Neural cell (in vitro differentiated cells): Measurements from ENCODE around the gene SPATA12. TPM values are rescaled to one million over a fixed set of nuclear protein-coding genes. Genes with fewer than 3 reads are reported as not detected.

Experiments used
- H2AFZ ChIP-seq: fragments of 200-600, 300-800 bp; sonication (generic), shearing (Covaris generic); 2 replicates; pipeline ENCODE4 v1.6.0; 2014; ENCODE audit warnings: low read depth, mild to moderate bottlenecking, antibody characterized with exemption, low read length, moderate library complexity
- H3F3A ChIP-seq: fragments of 200-600 bp; shearing (Covaris generic); 2 replicates; pipeline ENCODE4 v1.6.1; 2016; ENCODE audit warnings: mild to moderate bottlenecking, moderate library complexity, mixed read lengths, antibody characterized with exemption, low read length; ENCODE audit not compliant: insufficient read depth, poor library complexity, severe bottlenecking
- H3K27ac ChIP-seq: fragments of 200-600, 300-800 bp; sonication (generic), shearing (Covaris generic); 2 replicates; pipeline ENCODE4 v1.5.1; 2014; ENCODE audit warnings: mild to moderate bottlenecking, low read length, moderate library complexity
- H3K27me3 ChIP-seq: fragments of 300-800, 200-600 bp; sonication (generic), shearing (Covaris generic); 2 replicates; pipeline ENCODE4 v1.6.0; 2014; ENCODE audit warnings: mild to moderate bottlenecking, low read depth, low read length, moderate library complexity; ENCODE audit not compliant: insufficient read depth
- H3K36me3 ChIP-seq: fragments of 300-800, 200-600 bp; sonication (generic), shearing (Covaris generic); 2 replicates; pipeline ENCODE4 v1.5.1; 2014; ENCODE audit warnings: mild to moderate bottlenecking, antibody characterized with exemption, low read length, moderate library complexity; ENCODE audit not compliant: insufficient read depth
- H3K4me2 ChIP-seq: fragments of 300-800, 200-600 bp; sonication (generic), shearing (Covaris generic); 2 replicates; pipeline ENCODE4 v1.6.0; 2014; ENCODE audit warnings: mild to moderate bottlenecking, low read length
- H3K4me3 ChIP-seq: fragments of 300-800, 200-600 bp; sonication (generic), shearing (Covaris generic); 2 replicates; pipeline ENCODE4 v1.5.1; 2014; ENCODE audit warnings: mild to moderate bottlenecking, low read length, moderate library complexity
- H3K79me2 ChIP-seq: fragments of 200-600 bp; shearing (Covaris generic); replicated peaks from 2 replicates; pipeline ENCODE4 v1.6.0; 2014; ENCODE audit warnings: mild to moderate bottlenecking, low read length, moderate library complexity; ENCODE audit not compliant: insufficient read depth
- H3K9ac ChIP-seq: fragments of 300-800, 200-600 bp; sonication (generic), shearing (Covaris generic); 2 replicates; pipeline ENCODE4 v1.6.1; 2016; ENCODE audit warnings: mild to moderate bottlenecking, low read length, mixed read lengths
- H3K9me2 ChIP-seq: fragments of 200-600 bp; shearing (Covaris generic); 2 replicates; pipeline ENCODE4 v1.6.1; 2016; ENCODE audit warnings: mild to moderate bottlenecking, low read length, mixed read lengths; ENCODE audit not compliant: insufficient read depth
- H3K9me3 ChIP-seq: fragments of 200-600, 300-800 bp; sonication (generic), shearing (Covaris generic); 2 replicates; pipeline ENCODE4 v1.6.1; 2016; ENCODE audit warnings: mild to moderate bottlenecking, mixed run types, low read length, moderate library complexity, mixed read lengths
- H4K20me1 ChIP-seq: fragments of 200-600 bp; shearing (Covaris generic); 2 replicates; pipeline ENCODE4 v1.6.1; 2016; ENCODE audit warnings: mild to moderate bottlenecking, mixed run types; ENCODE audit not compliant: insufficient read depth
- CTCF ChIP-seq: fragments of 450-650 bp; IDR thresholded peaks from 2 replicates; pipeline ENCODE4 v1.5.1; 2014; ENCODE audit warnings: antibody characterized with exemption, mild to moderate bottlenecking, moderate library complexity; ENCODE audit not compliant: poor library complexity, severe bottlenecking
- EP300 ChIP-seq: fragments of 450-650 bp; conservative IDR thresholded peaks from 2 replicates; pipeline ENCODE4 v1.6.1; 2014; ENCODE audit warnings: antibody characterized with exemption, mild to moderate bottlenecking, moderate library complexity; ENCODE audit not compliant: poor library complexity, severe bottlenecking
- EZH2 ChIP-seq: fragments of 200-600, 300-800 bp; shearing (Covaris generic), sonication (generic); IDR thresholded peaks from 2 replicates; pipeline ENCODE4 v1.6.1; 2014; ENCODE audit warnings: antibody characterized with exemption, low read length, borderline replicate concordance, mild to moderate bottlenecking; ENCODE audit not compliant: insufficient read depth, poor library complexity, severe bottlenecking
- MXI1 ChIP-seq: fragments of 450-650 bp; conservative IDR thresholded peaks from 2 replicates; pipeline ENCODE4 v1.6.1; 2014; ENCODE audit warnings: antibody characterized with exemption, mild to moderate bottlenecking; ENCODE audit not compliant: poor library complexity, severe bottlenecking
- POLR2AphosphoS5 ChIP-seq: IDR thresholded peaks from 2 replicates; pipeline ENCODE4 v1.6.1; 2012
- RAD21 ChIP-seq: fragments of 450-650 bp; conservative IDR thresholded peaks from 2 replicates; pipeline ENCODE4 v1.6.1; 2014; ENCODE audit warnings: antibody characterized with exemption, mild to moderate bottlenecking, moderate library complexity
- REST ChIP-seq: IDR thresholded peaks from 2 replicates; pipeline ENCODE4 v1.6.1; 2012; ENCODE audit warnings: borderline replicate concordance
- SMC3 ChIP-seq: fragments of 450-650 bp; conservative IDR thresholded peaks from 2 replicates; pipeline ENCODE4 v1.6.1; 2014; ENCODE audit warnings: antibody characterized with exemption, mild to moderate bottlenecking, moderate library complexity; ENCODE audit not compliant: poor library complexity
- TAF1 ChIP-seq: IDR thresholded peaks from 2 replicates; pipeline ENCODE4 v1.6.1; 2012; ENCODE audit warnings: low read depth
- polyA plus RNA-seq: library from polyadenylated mRNA; depleted of rRNA; stranded (reverse); fragments of >200 nt; gene quantifications from 2 replicates; pipeline ENCODE4 v1.2.3, GENCODE V29; 2014

The SPATA12 gene
- polyA plus RNA-seq, 1 donor from 2014 or later: not detected

- Histone ChIP-seq H3K36me3 (peaks cover 15% of the 10 kb centered on the region), H4K20me1 (no peaks in the 10 kb centered on the region), H3K4me2 (no peak overlapping the region), H3K27ac (no peak overlapping the region), H3K9ac (no peak overlapping the region), H3F3A (peaks cover 6% of the 10 kb centered on the region), H3K27me3 (no peaks in the 10 kb centered on the region), H3K4me3 (peak overlapping the region; percentile 7), H3K9me3 (no peaks in the 10 kb centered on the region), H3K9me2 (no peaks in the 10 kb centered on the region), H3K79me2 (no peaks in the 10 kb centered on the region), H2AFZ (no peak overlapping the region)
- no peak for TF ChIP-seq REST
- TF ChIP-seq EZH2: no peak
- TF ChIP-seq SMC3: no peak
- TF ChIP-seq RAD21: no peak
- no peak for TF ChIP-seq POLR2AphosphoS5
- TF ChIP-seq TAF1: no peak
- TF ChIP-seq CTCF: no peak
- no peak for TF ChIP-seq EP300
- TF ChIP-seq MXI1: no peak
These were observed 50.3 kb downstream of the SPATA12 start for GRCh38 chr3:57110798-57111197.

GRCh38 chr3:57112206-57112605 is 51.7 kb downstream of the SPATA12 start:
- Histone ChIP-seq H3F3A (peaks cover 6% of the 10 kb centered on the region), H3K27me3 (no peaks in the 10 kb centered on the region), H4K20me1 (no peaks in the 10 kb centered on the region), H3K4me2 (no peak overlapping the region), H3K9me2 (no peaks in the 10 kb centered on the region), H3K9ac (no peak overlapping the region), H3K36me3 (peaks cover 14% of the 10 kb centered on the region), H3K27ac (no peak overlapping the region), H2AFZ (no peak overlapping the region), H3K4me3 (no peak overlapping the region), H3K79me2 (no peaks in the 10 kb centered on the region), H3K9me3 (no peaks in the 10 kb centered on the region)
- TF ChIP-seq TAF1 (no peak), EZH2 (no peak), EP300 (no peak), REST (no peak), SMC3 (no peak), MXI1 (no peak), CTCF (no peak), RAD21 (no peak), POLR2AphosphoS5 (no peak)
